HCT116 (cell line): ENCODE results near the gene CTNNA1. TPM values are rescaled to one million over a fixed set of nuclear protein-coding genes. Genes with fewer than 3 reads are reported as not detected.

ENCODE experiments used
- ATAC-seq: fragments of 200-7000 bp; cut with Tn5 transposase; 2 replicates; pipeline ENCODE4 v1.9.1; 2020; ENCODE audit warnings: mild to moderate bottlenecking, moderate library complexity
- BruUV-seq: library from RNA; stranded (reverse); fragments of 400-500 nt; replicated peaks from 2 replicates; lab custom pipeline; 2021; lab: Mats Ljungman, UMichigan
- CTCF ChIA-PET: fragments of 300-600 bp; sonication (Branson Sonifier 250); formaldehyde crosslinking; loops from one replicate; lab custom pipeline; 2021; ENCODE audit warnings: antibody characterized with exemption; lab: Charles Lee
- POLR2A ChIA-PET: fragments of 300-600, 350-600 bp; sonication (Branson Sonifier 250); formaldehyde crosslinking; loops from one replicate; lab custom pipeline; 2021; ENCODE audit warnings: antibody characterized with exemption; lab: Charles Lee
- RAD21 ChIA-PET, 2 experiments: fragments of 300-600 bp; sonication (Branson Sonifier 250); formaldehyde crosslinking; loops; one replicate each; lab custom pipeline; 2023; ENCODE audit warnings: low total read pairs in 2 of 2; ENCODE audit not compliant: uncharacterized antibody in 2 of 2, unreplicated experiment in 2 of 2, low non-redundant PET in 1 of 2; lab: Charles Lee
- DNase-seq: peaks from one replicate; pipeline ENCODE4 v3.0.0-alpha.2; 2010; ENCODE audit warnings: low read depth, low spot score
- H2AFZ ChIP-seq: fragments of 200-600 bp; shearing (Covaris generic), sonication (generic); 2 replicates; pipeline ENCODE4 v1.6.1; 2017; ENCODE audit warnings: low read depth, mixed run types, mixed read lengths, antibody characterized with exemption, low read length; ENCODE audit not compliant: poor library complexity, severe bottlenecking
- H3K27ac ChIP-seq: 2 replicates; pipeline ENCODE4 v1.5.1; 2012; ENCODE audit warnings: low read depth, low read length
- H3K27me3 ChIP-seq: fragments of 200-600 bp; sonication (generic); 2 replicates; pipeline ENCODE4 v1.6.1; 2016; ENCODE audit warnings: mixed run types, low read length, mixed read lengths; ENCODE audit not compliant: insufficient read depth
- H3K36me3 ChIP-seq, 2 experiments: fragments of 200-500 bp in 1 of 2; fragments of 200-600 bp in 1 of 2; sonication (Bioruptor generic) in 1 of 2; sonication (generic) in 1 of 2; 2 replicates each; pipeline versions ENCODE4 v1.5.1 to v1.6.1; 2014 to 2016; ENCODE audit warnings: low read length in 2 of 2, inconsistent platforms in 1 of 2, mixed read lengths in 1 of 2, mixed run types in 1 of 2; ENCODE audit not compliant: insufficient read depth in 2 of 2, control insufficient read depth in 1 of 2
- H3K4me1 ChIP-seq, 2 experiments: fragments of 200-600 bp in 1 of 2; sonication (generic) in 1 of 2; 2 replicates each; pipeline versions ENCODE4 v1.5.1 to v1.6.1; 2012 to 2017; ENCODE audit warnings: low read length in 2 of 2, inconsistent platforms in 1 of 2, mild to moderate bottlenecking in 1 of 2, mixed read lengths in 1 of 2, mixed run types in 1 of 2, moderate library complexity in 1 of 2; ENCODE audit not compliant: insufficient read depth in 2 of 2, control insufficient read depth in 1 of 2
- H3K4me2 ChIP-seq: fragments of 200-600 bp; sonication (generic); 2 replicates; pipeline ENCODE4 v1.6.1; 2017; ENCODE audit warnings: mixed run types, low read length, mixed read lengths
- H3K4me3 ChIP-seq, 2 experiments: fragments of 200-600 bp in 1 of 2; sonication (generic) in 1 of 2; replicated peaks in 1 of 2; 2 replicates each; pipeline ENCODE4 v1.5.1; 2011 to 2016; ENCODE audit warnings: low read length in 2 of 2, control low read depth in 1 of 2, low read depth in 1 of 2, mild to moderate bottlenecking in 1 of 2, mixed read lengths in 1 of 2, mixed run types in 1 of 2
- H3K79me2 ChIP-seq: fragments of 200-600 bp; sonication (generic); 2 replicates; pipeline ENCODE4 v1.6.1; 2017; ENCODE audit warnings: mild to moderate bottlenecking, mixed run types, low read length, moderate library complexity, mixed read lengths; ENCODE audit not compliant: insufficient read depth
- H3K9ac ChIP-seq: fragments of 200-600 bp; sonication (generic); 2 replicates; pipeline ENCODE4 v1.6.1; 2016; ENCODE audit warnings: low read length, mixed read lengths
- H3K9me2 ChIP-seq: fragments of 200-600 bp; sonication (generic), shearing (Covaris generic); 2 replicates; pipeline ENCODE4 v1.6.1; 2017; ENCODE audit warnings: mixed run types, mild to moderate bottlenecking, moderate library complexity; ENCODE audit not compliant: insufficient read depth
- H3K9me3 ChIP-seq, 2 experiments: fragments of 200-500 bp in 1 of 2; fragments of 200-600 bp in 1 of 2; sonication (Bioruptor generic) in 1 of 2; sonication (generic) in 1 of 2; 2 replicates each; pipeline ENCODE4 v1.6.1; 2014 to 2017; ENCODE audit warnings: low read length in 2 of 2, mixed read lengths in 2 of 2, inconsistent platforms in 1 of 2, low read depth in 1 of 2, mild to moderate bottlenecking in 1 of 2, mixed run types in 1 of 2, moderate library complexity in 1 of 2; ENCODE audit not compliant: control insufficient read depth in 1 of 2, insufficient read depth in 1 of 2
- H4K20me1 ChIP-seq: fragments of 200-600 bp; sonication (generic), shearing (Covaris generic); 2 replicates; pipeline ENCODE4 v1.6.1; 2017; ENCODE audit warnings: mixed run types, mild to moderate bottlenecking, moderate library complexity; ENCODE audit not compliant: insufficient read depth
- ATF3 ChIP-seq: IDR thresholded peaks from 2 replicates; pipeline ENCODE4 v1.6.1; 2012
- CEBPB ChIP-seq: IDR thresholded peaks from 2 replicates; pipeline ENCODE4 v1.6.1; 2012; ENCODE audit warnings: low read depth
- EGR1 ChIP-seq: IDR thresholded peaks from 2 replicates; pipeline ENCODE4 v1.6.1; 2012; ENCODE audit warnings: low read depth
- ELF1 ChIP-seq: IDR thresholded peaks from 2 replicates; pipeline ENCODE4 v1.6.1; 2012; ENCODE audit warnings: low read depth, borderline replicate concordance
- EZH2 ChIP-seq: fragments of 200-600 bp; sonication (generic); IDR thresholded peaks from 2 replicates; pipeline ENCODE4 v1.6.1; 2017; ENCODE audit warnings: antibody characterized with exemption, mixed run types
- EZH2phosphoT487 ChIP-seq: fragments of 200-600 bp; IDR thresholded peaks from 2 replicates; pipeline ENCODE4 v1.6.1; 2018; ENCODE audit warnings: antibody characterized with exemption, borderline replicate concordance
- POLR2A ChIP-seq: IDR thresholded peaks from 2 replicates; pipeline ENCODE4 v1.7.0; 2011; ENCODE audit warnings: borderline replicate concordance; ENCODE audit not compliant: insufficient read depth, insufficient read length; ENCODE audit errors: extremely low read depth
- POLR2AphosphoS5 ChIP-seq: IDR thresholded peaks from 2 replicates; pipeline ENCODE4 v1.6.1; 2011; ENCODE audit warnings: mild to moderate bottlenecking, low read depth, low read length, moderate library complexity
- RAD21 ChIP-seq: IDR thresholded peaks from 2 replicates; pipeline ENCODE4 v1.6.1; 2012; ENCODE audit warnings: low read depth, mild to moderate bottlenecking
- SIN3A ChIP-seq: IDR thresholded peaks from 2 replicates; pipeline ENCODE4 v1.6.1; 2012; ENCODE audit warnings: low read depth
- SP1 ChIP-seq: IDR thresholded peaks from 2 replicates; pipeline ENCODE4 v1.6.1; 2012; ENCODE audit warnings: low read depth
- SRF ChIP-seq: IDR thresholded peaks from 2 replicates; pipeline ENCODE4 v1.6.1; 2012; ENCODE audit warnings: low read depth
- TCF7L2 ChIP-seq: IDR thresholded peaks from 2 replicates; pipeline ENCODE4 v1.7.0; 2011; ENCODE audit warnings: borderline replicate concordance, inconsistent platforms; ENCODE audit not compliant: insufficient read depth, insufficient read length; ENCODE audit errors: extremely low read depth
- YY1 ChIP-seq: IDR thresholded peaks from 2 replicates; pipeline ENCODE4 v1.6.1; 2011; ENCODE audit warnings: low read length, low read depth, moderate library complexity, mild to moderate bottlenecking; ENCODE audit not compliant: insufficient replicate concordance; ENCODE audit errors: extremely low read depth
- ZBTB33 ChIP-seq: IDR thresholded peaks from 2 replicates; pipeline ENCODE4 v1.6.1; 2011; ENCODE audit warnings: mild to moderate bottlenecking, low read length, moderate library complexity; ENCODE audit not compliant: insufficient replicate concordance; ENCODE audit errors: extremely low read depth
- ZFX ChIP-seq: fragments of 450-650 bp; IDR thresholded peaks from 2 replicates; pipeline ENCODE4 v1.6.1; 2017
- ZNF274 ChIP-seq: fragments of 200-500 bp; sonication (Bioruptor generic); IDR thresholded peaks from 2 replicates; pipeline ENCODE4 v1.6.1; 2014; ENCODE audit warnings: mild to moderate bottlenecking, low read depth, low read length, inconsistent platforms
- intact Hi-C: fragments of 100-400 bp; cut with micrococcal nuclease; formaldehyde crosslinking; loops from 2 replicates; pipeline ENCODE4 v1.10.0; 2022
- total RNA-seq: library from RNA; stranded (reverse); gene quantifications from one replicate; pipeline ENCODE4 v1.2.1, GENCODE V29; 2021; ENCODE audit not compliant: unreplicated experiment

Gene CTNNA1
- total RNA-seq, 1 experiment from 2014 or later: 313 TPM

- ATAC-seq (no peak), DNase-seq (no peak)
- H3K4me3 ChIP-seq: no peak overlapping the region
- CTCF ChIA-PET: no interaction called here
- no peak overlapping the region for H3K4me2 ChIP-seq
- H3K36me3 ChIP-seq: no peaks in the 10 kb centered on the region; a peak in 1 of 4 replicates
- RAD21 ChIA-PET: no interaction called here
- no peak overlapping the region for H2AFZ ChIP-seq
- no peaks in the 10 kb centered on the region for H3K27me3 ChIP-seq
- H3K4me1 ChIP-seq: peaks cover 0 to 6% of the 10 kb centered on the region in 2 experiments; a peak in 1 of 4 replicates
- BruUV-seq: no TSS peak
- no peaks in the 10 kb centered on the region; the same call in 1 of the 2 replicates for H4K20me1 ChIP-seq
- H3K79me2 ChIP-seq: no peaks in the 10 kb centered on the region
- intact Hi-C loops: no loop called here
- H3K9me2 ChIP-seq: no peaks in the 10 kb centered on the region
- H3K9me3 ChIP-seq: no peaks in the 10 kb centered on the region
- POLR2A ChIA-PET: no interaction called here
- H3K27ac ChIP-seq: no peak overlapping the region
- no peak overlapping the region for H3K9ac ChIP-seq
- TF ChIP-seq TCF7L2 (no peak), ZNF274 (no peak), ELF1 (no peak), ZFX (no peak), POLR2A (no peak), POLR2AphosphoS5 (no peak), CEBPB (no peak), SP1 (no peak), EZH2phosphoT487 (no peak), EZH2 (no peak), RAD21 (no peak), YY1 (no peak), SIN3A (no peak), EGR1 (no peak), SRF (no peak), ZBTB33 (no peak), ATF3 (no peak)
Observed at GRCh38 chr5:138918686-138919085, 165.5 kb downstream of the CTNNA1 start.
